SIG-M5 treated with dmso at 0.1 percent for 504 hours (cell line): Measurements from ENCODE around the gene SLC30A9.

Experiments
- DNase-seq: peaks from one replicate; lab custom pipeline; 2025; ENCODE audit not compliant: unreplicated experiment; lab: John Stamatoyannopoulos, UW

The SLC30A9 gene

GRCh38 chr4:41990365-41991111, at the start of gene SLC30A9:
Gene SLC30A9, plus strand, starts transcription at chr4:41990530. Its CDS starts 122 bp downstream, at chr4:41990652.
- peak; percentile 90 for DNase-seq

- no peak for DNase-seq
These were observed 49.5 kb upstream of the SLC30A9 start for GRCh38 chr4:41940834-41941233.

- DNase-seq = no peak
These were observed 46.8 kb upstream of the SLC30A9 start for GRCh38 chr4:41943506-41943905.

- no peak for DNase-seq
These were observed 46.2 kb upstream of the SLC30A9 start for GRCh38 chr4:41944089-41944488.

GRCh38 chr4:41949531-41949930, 40.8 kb upstream of the SLC30A9 start:
- DNase-seq = no peak

- peak; percentile 28 for DNase-seq
These were observed 32.7 kb upstream of the SLC30A9 start for GRCh38 chr4:41957634-41958033.

- peak; percentile 19 for DNase-seq
These were observed 27.2 kb upstream of the SLC30A9 start for GRCh38 chr4:41963105-41963504.

GRCh38 chr4:41964401-41964800, 25.9 kb upstream of the SLC30A9 start:
- DNase-seq = no peak

- DNase-seq = no peak
These were observed 22.9 kb upstream of the SLC30A9 start for GRCh38 chr4:41967392-41967791.

GRCh38 chr4:41969671-41970070, 20.7 kb upstream of the SLC30A9 start:
- no peak for DNase-seq

GRCh38 chr4:41975341-41975740, 15.0 kb upstream of the SLC30A9 start:
- no peak for DNase-seq

GRCh38 chr4:41976775-41977516, 13.4 kb upstream of the SLC30A9 start:
- DNase-seq = no peak

GRCh38 chr4:41977709-41978108, 12.6 kb upstream of the SLC30A9 start:
- no peak for DNase-seq

- no peak for DNase-seq
These were observed 8.9 kb upstream of the SLC30A9 start, which contains the start of gene DCAF4L1 for GRCh38 chr4:41981456-41981855. Gene DCAF4L1, plus strand, starts transcription at chr4:41981756. Its CDS starts 37 bp downstream, at chr4:41981793.

- no peak for DNase-seq
These were observed 7.6 kb upstream of the SLC30A9 start for GRCh38 chr4:41982716-41983115.

GRCh38 chr4:41985151-41985550, 5.2 kb upstream of the SLC30A9 start:
- no peak for DNase-seq

- no peak for DNase-seq
These were observed 351 bp upstream of the SLC30A9 start for GRCh38 chr4:41989994-41990364.

- no peak for DNase-seq
These were observed 1.8 kb downstream of the SLC30A9 start for GRCh38 chr4:41991916-41992767.

- DNase-seq = no peak
These were observed 2.9 kb downstream of the SLC30A9 start for GRCh38 chr4:41992967-41993857.

GRCh38 chr4:41994461-41994985, 4.2 kb downstream of the SLC30A9 start:
- no peak for DNase-seq
